GM12875 (cell line): ENCODE data around the gene PNMA8B.

Experiments used
- H3K4me3 ChIP-seq: one replicate; pipeline ENCODE4 v1.5.1; 2011; ENCODE audit warnings: low read depth, low read length, control low read depth
- CTCF ChIP-seq: IDR thresholded peaks from 2 replicates; pipeline ENCODE4 v1.5.1; 2011; ENCODE audit warnings: low read depth, mild to moderate bottlenecking, control low read depth, inconsistent platforms, low read length, moderate library complexity, borderline replicate concordance; ENCODE audit not compliant: insufficient read depth

The PNMA8B gene

DNA sequence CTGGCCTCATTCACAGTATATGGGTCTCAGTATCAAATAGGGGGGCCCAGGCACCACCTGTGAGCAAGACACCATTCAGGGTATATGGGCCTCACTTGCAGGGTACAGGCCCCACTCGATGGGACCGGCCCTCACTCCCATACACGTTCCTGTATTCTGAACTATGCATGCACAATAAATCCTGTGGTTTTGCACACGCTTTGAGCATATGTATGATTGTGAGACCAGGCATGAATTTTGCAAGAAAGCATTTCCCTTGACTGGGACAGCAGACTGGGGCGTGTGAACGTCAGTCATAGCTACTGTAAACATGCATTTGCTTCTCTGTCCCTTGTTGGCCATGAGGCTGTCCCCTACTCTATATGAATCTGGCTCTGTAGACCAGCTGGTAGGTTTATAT, 637 bp upstream of the PNMA8B start:
- no peak for TF ChIP-seq CTCF
- no peak overlapping the region for H3K4me3 ChIP-seq

GRCh38 chr19:46494941-46495785, 504 bp downstream of the PNMA8B start:
- no peak for TF ChIP-seq CTCF

GRCh38 chr19:46494146-46494940, 1.3 kb downstream of the PNMA8B start:
- no peak overlapping the region for H3K4me3 ChIP-seq

More at GRCh38 chr19:46494941-46495785, 504 bp downstream of the PNMA8B start:
- H3K4me3 ChIP-seq = no peak overlapping the region

DNA sequence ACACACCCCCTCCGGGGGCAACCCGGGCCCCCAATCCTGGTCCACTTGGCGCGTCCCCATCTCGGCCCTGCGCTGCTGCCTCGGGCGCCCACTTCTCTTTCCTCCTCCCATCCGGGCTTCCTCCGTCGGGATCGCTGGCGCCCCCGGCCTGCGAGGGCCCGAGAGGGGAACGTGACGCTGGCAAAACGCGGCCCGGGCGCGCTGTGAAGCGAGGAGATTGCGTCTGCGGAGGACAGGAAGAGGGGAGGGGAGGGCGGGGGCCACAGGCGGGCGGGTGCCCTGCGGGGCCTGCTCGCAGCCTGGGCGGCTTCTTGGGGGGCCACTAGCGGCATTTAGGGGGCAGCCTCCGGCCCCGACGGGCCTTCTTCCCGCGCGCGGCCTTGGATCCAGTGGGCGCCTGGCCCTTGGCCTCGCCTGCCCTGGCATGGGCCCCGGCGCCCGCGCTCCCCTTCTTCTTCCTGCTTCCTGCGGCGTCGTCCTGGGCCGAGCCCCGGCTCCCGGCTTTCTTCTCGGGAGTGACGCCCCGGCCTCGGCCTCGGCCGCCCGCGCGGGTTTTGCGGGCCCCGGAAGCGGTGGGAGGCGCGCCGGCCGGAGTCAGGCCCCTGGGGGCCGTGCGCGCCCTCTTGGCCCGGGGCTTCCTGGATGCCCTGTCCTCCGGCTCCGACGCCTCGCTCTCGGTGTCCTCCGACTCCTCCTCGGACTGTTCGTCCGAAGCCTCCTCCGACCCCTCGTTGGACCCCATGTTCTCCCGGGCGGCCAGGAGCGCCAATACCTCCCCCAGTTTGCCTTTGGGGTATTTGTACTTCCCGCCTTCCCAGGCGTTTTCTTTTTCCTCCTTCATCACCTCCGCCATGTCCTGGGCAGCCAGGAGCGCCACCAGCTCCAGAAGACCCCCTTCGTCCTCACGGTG, 2.2 kb downstream of the PNMA8B start:
- H3K4me3 ChIP-seq = no peak overlapping the region

More at GRCh38 chr19:46494146-46494940, 1.3 kb downstream of the PNMA8B start:
- no peak for TF ChIP-seq CTCF

DNA sequence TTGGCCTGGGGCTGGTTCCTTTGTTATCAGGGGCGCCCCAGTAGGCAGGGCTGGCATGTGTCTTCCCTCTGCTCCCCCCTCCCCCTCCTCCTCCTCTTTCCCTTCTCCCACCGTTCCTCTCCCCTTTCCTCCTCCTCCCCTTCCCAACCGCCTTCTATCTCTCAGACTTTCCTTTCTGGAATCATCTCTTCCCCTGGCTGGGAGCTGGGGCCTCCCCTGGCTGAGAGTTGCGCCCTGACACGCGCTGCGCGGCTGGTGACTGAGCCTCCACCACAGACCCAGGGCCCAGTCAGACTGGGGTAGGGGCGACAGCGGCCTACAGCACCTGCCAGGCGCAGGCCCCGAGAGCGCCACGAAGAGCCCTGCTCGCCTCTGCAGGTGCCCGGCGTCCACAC, 2.8 kb downstream of the PNMA8B start:
- no peak for TF ChIP-seq CTCF
- no peak overlapping the region for H3K4me3 ChIP-seq

More for the DNA sequence above, 2.2 kb downstream of the PNMA8B start:
- TF ChIP-seq CTCF = no peak

DNA sequence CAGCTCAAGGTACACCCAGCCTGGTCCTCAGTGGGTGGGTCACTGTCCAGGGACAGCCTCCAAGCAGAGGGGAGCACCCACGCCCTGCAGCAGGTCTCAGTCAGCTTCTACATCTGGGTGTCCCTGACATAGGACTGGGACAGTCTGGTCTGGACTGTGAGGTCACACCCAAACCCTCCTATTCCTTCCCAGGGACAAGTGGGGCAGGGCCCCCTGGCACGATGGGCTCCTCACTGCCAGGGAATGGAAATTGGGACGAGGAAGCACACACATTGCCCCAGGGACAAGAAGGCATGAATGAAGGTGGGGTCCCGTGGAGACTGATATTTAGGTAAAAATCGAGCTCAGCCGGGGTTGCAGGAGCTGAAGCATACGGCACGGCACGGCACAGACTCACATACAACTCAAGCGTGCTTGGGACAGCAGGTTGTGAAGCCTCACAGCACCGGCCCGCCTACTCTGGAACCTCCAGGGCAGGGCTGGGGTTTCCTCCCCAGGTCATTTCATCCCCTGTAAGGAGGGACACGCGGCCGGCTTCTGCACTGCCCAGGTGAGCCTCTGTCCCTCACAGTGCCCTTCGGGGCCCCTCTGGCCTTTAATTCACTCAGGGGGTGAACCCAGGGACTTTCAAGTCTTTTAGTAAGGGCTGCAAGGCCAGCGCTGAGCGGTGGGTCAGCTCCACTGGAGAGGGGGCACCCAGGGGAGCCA, 3.5 kb downstream of the PNMA8B start:
- H3K4me3 ChIP-seq = no peak overlapping the region
- TF ChIP-seq CTCF = no peak
